Endothelial cell of umbilical vein (primary cell): ENCODE measurements around the gene EPS15.

ENCODE experiments used
- CTCF ChIP-seq, 2 donors: IDR thresholded peaks; 1 replicate in 1 of 2; 2 replicates in 1 of 2; pipeline ENCODE4 v1.5.1; 2011; ENCODE audit warnings: low read length in 2 of 2, mild to moderate bottlenecking in 2 of 2, moderate library complexity in 2 of 2, control low read depth in 1 of 2, inconsistent platforms in 1 of 2, low read depth in 1 of 2; ENCODE audit not compliant: insufficient read depth in 1 of 2; ENCODE audit errors: extremely low read depth in 1 of 2
- EZH2 ChIP-seq: IDR thresholded peaks from 2 replicates; pipeline ENCODE4 v1.6.1; 2012; ENCODE audit warnings: borderline replicate concordance, low read depth, mild to moderate bottlenecking, moderate library complexity, low read length, inconsistent platforms; ENCODE audit not compliant: severe bottlenecking
- MYC ChIP-seq: IDR thresholded peaks from one replicate; pipeline ENCODE4 v1.6.1; 2011; ENCODE audit warnings: mild to moderate bottlenecking, low read depth, low read length
- POLR2A ChIP-seq: IDR thresholded peaks from 2 replicates; pipeline ENCODE4 v1.6.1; 2012; ENCODE audit warnings: low read depth, mild to moderate bottlenecking, control low read depth, low read length
- POLR2AphosphoS5 ChIP-seq: IDR thresholded peaks from 2 replicates; pipeline ENCODE4 v1.6.1; 2012; ENCODE audit warnings: low read depth, mild to moderate bottlenecking, control low read depth, low read length, moderate library complexity; ENCODE audit not compliant: insufficient read depth

GRCh38 chr1:51519865-51520699 lies 1.0 kb upstream of the EPS15 start:
- TF ChIP-seq POLR2A = no peak
- TF ChIP-seq CTCF (IDR thresholded peaks at IDR 0.05; ENCODE audit: extremely low read depth in 1 of 2, insufficient read depth in 1 of 2, low read depth in 1 of 2, low read length in 2 of 2) = no peak
- TF ChIP-seq MYC = no peak
- no peak for TF ChIP-seq POLR2AphosphoS5
- TF ChIP-seq EZH2 = no peak
